ENCODE measurements around the gene WDR7.
"Not testable (repeated sequence)": the region's sequence is repeated elsewhere in the genome, so short reads cannot be mapped to it uniquely, and the experiment has no call there.

Gene WDR7

DNA sequence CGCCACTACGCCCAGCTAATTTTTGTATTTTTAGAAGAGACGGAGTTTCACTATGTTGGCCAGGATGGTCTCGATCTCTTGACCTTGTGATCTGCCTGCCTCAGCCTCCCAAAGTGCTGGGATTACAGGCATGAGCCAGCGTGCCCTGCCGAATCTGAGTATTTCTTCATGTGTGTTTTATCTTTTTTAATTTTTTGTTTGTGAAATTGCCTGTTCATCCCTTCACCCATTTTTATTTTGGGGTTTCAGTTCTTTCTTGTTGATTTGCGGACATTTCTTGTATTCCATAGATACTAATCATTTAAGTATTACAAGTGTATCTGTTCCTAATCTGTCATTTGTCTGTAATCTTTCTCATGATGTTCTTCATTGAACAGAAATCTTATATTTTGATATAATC lies 3.1 kb downstream of the WDR7 start:
- not testable (repeated sequence) for DNase-seq (ENCODE audit: low read depth)

DNA sequence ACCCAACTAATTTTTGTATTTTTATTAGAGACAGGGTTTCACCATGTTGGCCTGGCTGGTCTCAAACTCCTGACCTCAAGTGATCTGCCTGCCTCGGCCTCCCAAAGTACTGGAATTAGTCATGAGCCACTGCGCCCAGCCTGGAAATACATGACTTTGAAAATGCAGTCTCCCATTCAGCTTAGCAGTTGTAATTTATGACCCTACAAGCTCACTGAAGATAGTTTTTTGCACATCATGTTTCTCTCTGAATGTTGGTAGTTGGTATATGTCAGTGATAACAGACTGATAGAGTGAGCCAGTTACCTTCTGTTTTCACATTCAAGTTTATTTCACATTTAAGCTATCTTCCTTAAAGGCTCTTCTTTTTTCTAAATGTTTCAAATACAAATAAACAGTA lies 7.1 kb downstream of the WDR7 start:
- no peak for DNase-seq (ENCODE audit: low read depth)

DNA sequence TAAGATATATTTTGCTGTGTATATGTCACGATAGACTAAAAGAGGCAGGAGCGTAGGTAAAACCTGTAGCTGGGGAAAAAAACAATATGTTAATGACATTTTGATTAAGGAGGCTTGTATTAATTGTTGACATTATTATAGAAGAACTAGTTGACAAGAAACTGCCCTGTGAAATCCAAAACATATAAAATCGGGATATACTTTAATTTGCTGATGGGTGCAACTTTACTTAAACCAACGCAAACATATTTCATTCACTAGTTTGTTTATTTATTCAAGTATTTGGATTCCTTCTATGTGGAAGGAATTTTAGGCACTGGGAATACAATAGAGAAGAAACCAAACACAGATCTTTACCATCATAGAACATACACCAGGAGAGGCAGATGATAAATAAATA lies 8.0 kb downstream of the WDR7 start:
- no peak for DNase-seq (ENCODE audit: low read depth)

DNA sequence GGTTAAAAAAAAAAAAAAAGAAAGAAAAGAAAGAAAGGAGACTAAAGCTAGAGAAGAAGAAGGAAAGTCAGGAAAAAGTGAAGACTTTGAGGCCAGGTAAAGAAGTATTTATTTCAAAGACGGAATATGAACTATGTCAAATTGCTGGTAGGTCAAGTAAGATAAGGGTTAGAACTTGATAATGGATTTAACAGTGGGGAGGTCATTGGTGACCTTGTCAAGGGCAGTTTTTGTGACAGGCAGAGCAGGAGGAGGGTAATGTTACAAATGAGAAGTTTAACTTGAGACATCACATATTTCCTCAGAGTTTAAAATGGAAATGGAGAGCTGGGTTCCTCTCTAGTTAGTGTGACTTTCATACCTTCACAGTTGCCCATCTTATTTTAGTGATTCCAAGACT lies 9.5 kb downstream of the WDR7 start:
- no peak for DNase-seq (ENCODE audit: low read depth)

DNA sequence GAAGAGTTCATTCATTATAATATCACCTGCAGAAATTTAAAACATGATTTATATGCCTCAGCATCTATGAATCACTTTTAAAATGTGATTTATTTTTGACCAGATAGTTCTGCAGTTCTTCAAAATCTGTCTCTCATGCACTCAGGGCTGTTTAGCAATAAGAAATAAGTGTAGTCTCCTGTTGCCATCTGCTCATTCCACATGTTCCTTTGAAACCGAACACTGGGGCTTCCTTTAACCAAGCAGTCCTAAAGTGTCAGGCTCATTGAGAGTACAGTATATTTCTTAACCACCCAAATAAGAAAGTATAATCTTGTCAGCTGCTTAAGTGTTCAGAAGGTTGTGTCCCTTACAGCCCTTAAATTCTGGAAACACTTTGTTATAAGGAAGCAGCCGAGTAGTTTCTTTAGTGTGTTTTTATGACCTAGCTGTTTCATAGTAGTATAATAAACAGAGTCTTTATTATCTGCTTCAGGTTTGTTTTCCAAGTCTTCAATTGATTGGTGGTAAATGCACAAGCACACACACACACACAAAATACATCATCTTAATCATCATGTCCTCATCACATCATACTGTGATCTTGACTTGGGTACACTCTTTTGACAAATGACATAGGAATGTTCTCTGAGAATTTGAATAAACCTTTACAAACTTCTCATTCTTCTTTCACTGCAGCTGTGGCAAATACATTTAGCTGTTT lies 10.4 kb downstream of the WDR7 start:
- no peak for DNase-seq (ENCODE audit: low read depth)

DNA sequence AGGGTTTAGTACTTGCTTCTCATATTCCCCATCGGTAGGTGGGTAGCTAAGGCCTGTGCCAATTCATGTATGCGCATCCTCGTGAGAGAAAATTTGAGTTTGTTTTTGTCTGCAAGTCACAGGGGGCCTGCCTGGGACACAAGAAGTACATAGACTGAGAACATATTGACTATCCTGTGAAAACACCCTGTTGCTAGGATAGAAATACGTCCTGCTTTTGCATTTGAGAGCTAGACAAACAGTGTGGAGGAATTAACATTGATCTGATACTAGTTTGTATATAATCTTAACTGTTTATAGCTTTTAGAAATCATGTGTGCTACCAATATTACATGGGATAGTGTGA lies 10.9 kb downstream of the WDR7 start:
- DNase-seq (ENCODE audit: low read depth): no peak

DNA sequence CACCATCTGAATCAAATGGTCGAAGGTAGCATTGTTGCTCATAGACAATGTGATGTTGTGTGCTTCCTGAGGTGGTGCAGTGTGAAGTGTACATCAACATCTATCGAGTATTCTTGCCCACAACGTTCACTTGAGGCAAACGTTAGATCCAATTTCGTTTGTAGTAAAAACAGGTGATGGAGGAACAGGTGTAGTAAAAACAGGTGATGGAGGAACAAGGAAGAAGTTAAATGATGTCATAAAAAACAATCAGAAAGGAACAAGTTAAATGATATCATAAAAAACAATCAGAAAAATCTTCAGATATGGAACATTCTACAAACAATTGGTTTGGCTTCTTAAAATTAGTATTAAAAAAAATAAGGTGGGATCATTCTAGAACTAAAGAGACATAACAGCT lies 11.3 kb downstream of the WDR7 start:
- no peak for DNase-seq (ENCODE audit: low read depth)

DNA sequence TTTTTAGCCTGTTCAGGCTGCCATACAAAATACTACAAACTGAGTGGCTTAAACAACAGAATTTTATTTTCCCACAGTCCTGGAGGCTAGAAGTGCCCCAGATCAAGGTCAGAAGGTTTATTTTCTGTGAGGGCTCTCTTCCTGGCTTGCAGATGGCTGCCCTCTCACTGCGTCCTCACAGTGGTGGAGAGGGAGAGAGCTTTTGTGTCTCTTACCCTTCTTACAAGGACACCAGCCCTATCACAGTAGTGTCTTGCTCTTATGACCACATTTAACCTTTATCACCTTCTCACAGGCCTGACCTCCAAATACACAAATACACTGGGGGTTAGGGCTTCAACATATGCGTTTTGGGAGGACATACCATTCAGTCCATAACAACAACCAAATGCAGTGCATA lies 11.7 kb downstream of the WDR7 start:
- no peak for DNase-seq (ENCODE audit: low read depth)

DNA sequence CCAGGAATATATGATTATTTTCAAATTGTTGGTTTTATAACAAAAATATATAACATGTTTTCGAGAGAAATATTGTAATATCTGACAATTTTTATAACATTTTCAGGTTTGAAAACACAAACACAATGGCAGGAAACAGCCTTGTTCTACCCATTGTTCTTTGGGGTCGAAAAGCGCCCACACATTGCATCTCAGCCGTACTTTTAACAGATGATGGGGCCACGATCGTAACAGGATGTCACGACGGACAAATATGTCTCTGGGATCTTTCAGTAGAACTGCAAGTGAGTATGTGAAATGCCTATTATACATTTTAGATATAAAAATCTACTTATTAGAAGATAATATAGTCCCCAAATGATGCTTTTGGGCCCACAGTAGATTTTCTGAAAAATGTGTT lies 21.2 kb downstream of the WDR7 start:
- DNase-seq (ENCODE audit: low read depth): no peak

DNA sequence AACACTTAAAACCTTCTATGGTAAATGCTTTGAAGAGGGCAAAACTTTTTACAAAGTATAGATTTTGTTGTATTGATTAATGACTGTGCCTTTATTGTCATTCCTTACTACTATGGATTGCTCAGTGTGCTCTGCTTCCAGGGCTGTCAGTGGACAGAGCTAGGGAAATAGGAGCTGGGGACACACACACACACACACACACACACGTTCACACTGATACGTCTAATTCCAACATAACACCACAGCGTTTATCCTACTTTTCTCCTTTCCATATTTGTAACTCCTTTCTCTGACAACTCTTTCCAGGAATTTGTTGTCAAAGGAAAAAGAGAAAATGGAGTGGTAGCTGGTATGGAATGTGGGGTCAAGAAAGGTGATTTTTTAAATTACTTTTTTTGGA lies 21.8 kb downstream of the WDR7 start:
- no peak for DNase-seq (ENCODE audit: low read depth)

DNA sequence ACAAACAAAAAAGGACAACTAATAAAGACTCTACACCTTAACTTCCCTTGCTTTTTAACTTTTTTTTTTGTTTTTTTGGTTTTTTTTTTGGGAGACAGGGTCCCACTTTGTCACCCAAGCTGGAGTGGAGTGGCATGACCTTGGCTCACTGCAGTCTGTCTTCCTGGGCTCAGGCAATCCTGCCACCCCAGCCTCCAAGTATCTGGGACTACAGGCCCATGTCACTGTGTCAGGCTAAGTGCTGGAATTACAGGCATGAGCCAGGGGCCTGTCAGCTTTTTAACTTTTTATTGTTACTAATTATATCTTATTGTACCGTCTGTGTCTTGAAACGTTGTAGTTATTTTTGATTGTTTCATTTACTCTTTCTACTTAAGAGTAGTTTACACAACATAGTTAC lies 25.5 kb downstream of the WDR7 start:
- no peak for DNase-seq (ENCODE audit: low read depth)

DNA sequence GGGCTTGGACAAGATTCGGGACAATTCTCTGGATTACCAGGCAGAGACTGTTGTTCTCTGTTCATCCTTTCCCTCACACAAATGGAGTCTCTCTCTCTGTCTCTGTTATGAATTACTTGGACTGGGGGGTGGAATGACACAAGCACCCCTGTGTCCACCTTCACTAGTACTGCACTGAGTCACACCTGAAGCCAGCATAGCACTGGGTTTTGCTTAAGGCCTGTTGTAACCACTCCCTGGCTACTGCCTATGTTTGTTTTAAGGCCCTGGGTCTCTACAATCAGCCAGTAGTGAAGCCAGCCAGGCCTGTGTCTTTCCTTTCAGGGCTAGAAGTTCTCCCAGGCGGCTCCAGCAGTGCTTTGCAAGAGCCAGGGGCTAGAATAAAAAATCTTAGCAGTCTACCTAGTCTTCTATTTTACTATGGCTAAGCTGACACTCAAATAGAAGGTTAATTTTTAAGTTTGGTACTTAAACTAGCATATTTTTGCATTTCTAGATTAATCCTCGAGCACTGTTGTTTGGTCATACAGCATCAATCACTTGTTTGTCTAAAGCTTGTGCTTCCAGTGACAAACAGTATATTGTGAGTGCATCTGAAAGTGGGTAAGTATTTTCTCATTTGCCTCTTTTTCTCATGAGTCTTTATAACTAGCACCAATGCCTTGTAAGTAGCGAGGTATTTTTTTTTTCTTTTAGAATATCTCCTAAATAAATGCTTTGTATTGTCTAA lies 27.8 kb downstream of the WDR7 start:
- no peak for DNase-seq (ENCODE audit: low read depth)

DNA sequence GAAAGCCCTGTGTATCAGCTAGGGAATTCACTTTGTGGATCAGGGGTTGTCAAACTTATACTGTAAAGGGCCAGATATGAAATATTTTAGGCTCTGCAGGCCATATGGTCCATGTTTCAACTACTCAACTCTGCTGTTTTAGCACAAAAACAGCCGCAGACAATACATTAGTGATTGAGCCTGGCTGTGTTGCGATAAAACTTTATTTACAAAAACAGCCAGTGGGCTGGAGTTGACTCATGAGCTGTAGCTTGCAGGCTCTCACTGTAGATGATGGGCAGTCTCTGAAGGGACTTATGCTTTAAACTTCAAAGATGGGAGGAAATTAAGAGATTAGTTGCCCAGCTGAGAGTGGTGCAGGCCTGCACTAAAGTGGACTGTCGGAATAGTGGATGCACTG lies 33.1 kb downstream of the WDR7 start:
- DNase-seq (ENCODE audit: low read depth): no peak

DNA sequence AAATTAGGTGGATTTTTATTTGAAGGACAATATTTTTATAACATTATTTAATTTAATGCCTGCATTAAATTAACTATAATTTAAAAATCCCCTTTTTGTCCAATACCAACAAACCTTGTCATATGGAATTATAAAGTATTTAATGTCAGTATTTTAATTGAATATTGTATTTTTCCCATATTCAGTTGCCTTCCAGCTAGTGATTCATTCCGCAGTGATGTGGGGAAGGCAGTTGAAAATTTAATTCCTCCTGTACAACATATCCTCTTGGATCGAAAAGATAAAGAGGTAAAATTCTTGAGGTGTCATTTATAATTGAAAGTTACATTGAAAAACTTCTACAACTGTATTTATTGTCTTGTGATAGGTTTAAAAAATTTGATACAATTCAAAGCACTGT lies 40.4 kb downstream of the WDR7 start:
- no peak for DNase-seq (ENCODE audit: low read depth)

DNA sequence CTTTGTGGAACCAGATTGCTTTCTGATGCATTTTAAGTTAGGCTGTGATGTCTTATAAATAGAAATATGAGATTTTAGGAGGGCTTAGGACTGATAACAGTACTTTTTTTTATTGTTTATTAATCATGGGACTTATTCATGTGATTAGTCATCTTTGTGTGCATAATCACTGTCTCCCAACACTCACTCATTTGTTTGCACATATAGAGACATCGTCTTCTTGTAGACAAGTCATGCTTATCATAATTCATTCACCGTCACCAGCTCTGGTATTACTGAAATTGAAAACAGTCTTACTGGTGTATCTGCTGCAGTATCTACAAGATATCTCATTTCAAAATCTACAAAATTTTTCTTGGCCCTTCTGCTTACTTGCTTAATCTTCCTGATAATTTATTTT lies 45.8 kb downstream of the WDR7 start:
- no peak for DNase-seq (ENCODE audit: low read depth)

DNA sequence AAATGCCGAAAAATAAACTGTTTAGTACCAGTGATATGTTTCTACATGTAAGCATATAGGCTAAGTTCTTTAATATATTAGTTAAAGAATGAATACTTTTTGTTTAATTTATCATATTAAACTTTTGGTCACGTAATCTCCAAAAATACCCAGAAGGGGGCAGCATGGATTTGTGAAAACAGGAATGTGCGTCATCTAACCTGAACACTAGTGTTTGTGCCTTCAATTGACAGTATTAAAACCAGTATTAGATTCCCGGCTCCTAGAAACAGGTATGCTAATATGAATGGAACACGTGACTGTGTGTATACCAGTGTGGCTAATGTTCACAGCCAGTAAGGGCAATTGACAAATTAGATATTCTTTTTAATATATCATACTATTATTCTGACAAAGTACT lies 51.8 kb downstream of the WDR7 start:
- peak; percentile 18 for DNase-seq (ENCODE audit: low read depth)

DNA sequence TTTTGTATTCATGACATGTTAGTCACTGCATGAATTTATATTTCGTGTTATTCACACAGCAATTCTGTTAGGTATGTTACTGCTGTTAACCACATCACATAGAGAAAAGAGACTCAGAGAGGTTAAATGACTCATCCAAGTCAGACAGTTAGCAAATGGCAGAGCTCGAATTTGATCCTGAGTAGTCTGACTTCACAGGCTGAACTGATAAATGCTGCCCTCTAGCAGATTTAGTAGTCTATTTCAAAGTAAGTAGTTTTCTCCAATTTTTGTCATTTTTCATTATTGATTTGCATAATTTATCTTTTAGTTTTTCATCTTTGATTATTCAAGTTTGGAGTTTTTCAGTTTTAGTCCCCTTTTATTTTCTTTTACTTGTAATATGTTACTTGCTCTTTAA lies 58.3 kb downstream of the WDR7 start:
- DNase-seq (ENCODE audit: low read depth): peak; percentile 31

DNA sequence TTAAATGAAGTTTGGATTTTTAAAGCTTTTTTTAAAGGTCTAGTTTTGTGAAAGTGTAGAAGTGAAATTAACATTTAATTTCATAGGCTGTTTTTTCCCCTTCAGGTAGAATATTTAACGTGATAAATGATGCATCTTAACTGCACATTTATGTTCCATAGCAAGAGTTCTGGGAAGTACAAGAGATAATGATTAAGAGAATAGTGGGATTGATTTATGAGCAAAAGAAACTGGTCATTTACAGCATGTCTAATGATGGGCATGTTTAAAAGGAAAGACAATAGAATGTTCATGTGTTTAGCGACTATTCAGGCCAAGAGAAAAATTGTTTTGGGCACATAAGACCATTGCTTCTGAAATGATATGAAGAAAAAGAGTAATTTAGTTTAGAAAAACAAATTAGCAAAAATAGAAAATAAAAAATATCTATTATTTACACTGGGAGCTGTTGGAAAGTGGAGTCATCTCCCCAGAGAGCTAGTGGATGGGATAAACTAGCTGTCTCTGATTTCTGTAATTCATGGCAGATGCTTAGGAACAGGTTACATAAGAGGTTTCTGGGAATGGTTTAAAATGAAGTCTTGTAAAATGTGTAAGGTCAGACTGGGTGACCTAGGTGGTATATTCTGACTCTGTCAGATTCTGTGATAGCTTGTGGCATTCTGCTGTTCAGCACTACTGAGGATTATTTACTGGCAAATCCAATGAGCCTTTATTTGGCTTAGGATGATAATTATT lies 60.7 kb downstream of the WDR7 start:
- no peak for DNase-seq (ENCODE audit: low read depth)

DNA sequence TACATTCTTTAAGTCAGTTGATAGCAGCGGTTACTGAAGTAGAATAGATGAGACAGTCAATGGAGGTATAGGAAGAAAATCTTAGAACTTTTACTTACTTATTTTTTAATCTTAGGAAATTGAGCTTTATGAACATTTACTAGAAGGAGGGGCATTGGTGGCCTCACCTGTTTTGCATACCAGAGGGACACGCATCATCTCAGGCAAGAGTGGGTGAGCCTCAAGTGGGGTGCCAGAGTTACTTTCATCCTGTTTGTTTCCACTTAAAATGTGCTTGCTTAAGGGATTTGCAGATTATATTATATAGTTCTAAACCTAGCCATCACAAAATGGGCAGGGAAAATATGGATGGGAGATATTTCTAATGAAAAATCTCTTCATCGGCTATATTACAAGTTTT lies 61.6 kb downstream of the WDR7 start:
- no peak for DNase-seq (ENCODE audit: low read depth)

DNA sequence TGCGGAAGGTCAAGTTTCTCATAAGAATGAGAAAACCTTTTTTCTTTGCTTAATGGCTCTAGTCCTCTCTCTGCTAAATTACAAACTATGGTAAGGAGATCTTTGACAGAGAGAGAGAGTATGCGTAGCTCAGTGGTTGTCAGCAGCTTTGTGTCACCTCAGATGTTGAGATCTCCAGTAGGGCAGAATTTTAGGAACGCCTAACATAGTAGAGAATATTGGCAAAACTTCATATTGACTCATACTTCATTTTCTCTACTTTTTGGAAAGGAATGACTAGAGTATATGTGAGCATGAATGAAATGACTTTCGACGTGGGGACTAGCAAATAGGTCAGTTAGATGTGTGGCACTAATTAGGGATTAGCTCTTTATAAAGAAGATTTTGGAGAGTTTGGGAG lies 64.0 kb downstream of the WDR7 start:
- DNase-seq (ENCODE audit: low read depth): no peak

DNA sequence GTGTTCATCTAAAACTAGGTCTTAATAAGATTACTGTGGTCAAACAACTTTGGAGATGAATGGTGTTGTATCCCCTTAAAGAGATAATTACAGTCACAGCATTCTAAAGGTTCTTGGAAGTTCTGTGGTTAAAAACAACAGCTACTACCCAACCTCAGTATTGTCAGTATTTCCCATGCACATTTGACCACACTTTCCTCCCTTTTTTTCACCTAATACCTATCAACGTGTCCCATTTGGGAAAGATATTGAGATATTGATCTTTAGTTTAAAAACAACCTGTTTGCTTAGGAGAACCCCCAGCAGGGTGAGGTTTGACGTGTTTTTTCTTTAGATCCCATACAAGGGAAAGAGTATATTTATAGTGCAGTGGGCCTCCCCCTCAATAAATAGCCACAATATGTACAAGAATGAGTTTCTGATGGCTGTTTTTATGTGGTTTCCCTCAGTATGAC lies 65.6 kb downstream of the WDR7 start:
- no peak for DNase-seq (ENCODE audit: low read depth)

DNA sequence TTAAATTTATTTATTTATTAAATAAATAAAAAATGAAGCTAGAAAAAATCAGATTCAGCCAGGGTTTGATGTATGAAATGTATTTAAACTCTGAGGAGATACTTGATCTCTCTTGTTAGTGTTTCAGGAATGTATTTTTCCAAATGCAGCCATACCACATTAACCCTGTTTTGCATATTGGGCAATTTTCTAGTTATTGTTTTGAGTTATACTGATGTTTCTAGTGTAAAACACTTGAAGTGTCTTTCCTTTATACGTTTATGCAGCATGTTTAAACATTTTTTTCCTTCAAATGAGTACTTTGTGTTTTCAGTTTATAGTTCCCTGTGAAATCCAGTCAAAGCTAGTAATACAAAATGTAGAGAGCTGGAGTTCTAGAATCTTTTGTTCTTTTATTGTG lies 69.9 kb downstream of the WDR7 start:
- no peak for DNase-seq (ENCODE audit: low read depth)

DNA sequence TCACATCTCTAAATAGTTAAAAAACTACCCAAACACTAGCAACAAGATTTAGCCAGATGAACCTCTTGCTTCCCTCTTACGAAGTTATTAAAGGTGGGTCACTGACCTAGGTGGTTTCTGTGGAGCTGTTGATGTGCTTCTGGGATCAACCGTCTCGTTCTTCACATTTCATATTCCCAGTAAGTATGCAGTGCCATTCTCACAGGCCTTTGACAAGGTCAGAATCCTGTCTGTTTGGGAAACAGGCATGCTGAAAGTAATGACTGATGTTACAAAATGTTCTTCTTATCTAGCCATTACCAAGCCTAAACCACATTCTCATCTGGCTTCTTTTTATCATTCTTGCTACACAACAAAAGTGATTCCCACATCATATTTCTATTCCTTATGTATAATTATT lies 70.3 kb downstream of the WDR7 start:
- DNase-seq (ENCODE audit: low read depth): no peak
